A549 treated with Hydrocortisone at 1 μM for 4 hours (cell line): ENCODE measurements around the gene KIF26B. TPM values are rescaled to one million over a fixed set of nuclear protein-coding genes. Genes with fewer than 3 reads are reported as not detected.

Source experiments
- total RNA-seq: library from RNA; stranded (reverse); fragments of 200-300 nt; extraction: Qiagen RNA extraction; gene quantifications from 5 replicates; pipeline ENCODE4 v1.2.3, GENCODE V29; 2022

The KIF26B gene
- total RNA-seq: 0.03 to 0.08 TPM (median 0.06 TPM) in 5 replicates

GRCh38 chr1:245154429-245155271, at the start of gene KIF26B:
KIF26B (plus strand) TSS chr1:245154985; CDS start chr1:245155425, 440 bp downstream.

